ENCODE measurements around the gene ACAT2. TPM values are rescaled to one million over a fixed set of nuclear protein-coding genes. Genes with fewer than 3 reads are reported as not detected.

ACAT2 gene
- total RNA-seq, 1 experiment from 2014 or later, result 108 TPM

DNA sequence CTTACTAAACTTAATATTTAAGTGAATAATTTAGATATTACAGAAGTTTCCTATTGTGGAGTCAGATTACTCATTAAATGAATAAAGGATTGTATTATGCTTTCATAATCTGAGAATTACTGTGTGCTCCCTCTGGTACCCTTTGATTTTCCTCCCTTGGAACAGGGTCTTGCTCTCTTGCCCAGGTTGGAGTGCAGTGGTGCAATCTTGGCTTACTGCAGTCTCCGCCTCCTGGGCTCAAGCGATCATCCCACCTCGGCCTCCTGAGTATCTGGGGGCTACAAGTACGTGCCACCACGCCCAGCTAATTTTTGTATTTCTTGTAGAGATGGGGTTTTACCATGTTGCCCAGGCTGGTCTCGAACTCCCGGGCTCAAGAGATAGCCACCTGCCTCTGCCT lies 24.9 kb upstream of the ACAT2 start:
- no TSS peak for BruUV-seq (replicated peaks)
- CTCF ChIA-PET, result no interaction called here
- Mint-ChIP-seq H3K9me3 (ENCODE audit: low read depth, unreplicated experiment) (no peaks in the 10 kb centered on the region), H3K4me1 (ENCODE audit: low read depth, unreplicated experiment) (peaks cover 8% of the 10 kb centered on the region), H3K27me3 (ENCODE audit: unreplicated experiment) (no peaks in the 10 kb centered on the region), H3K4me3 (ENCODE audit: low read depth, unreplicated experiment) (no peak overlapping the region), H3K36me3 (ENCODE audit: insufficient read depth, unreplicated experiment) (peaks cover 28% of the 10 kb centered on the region), H3K27ac (ENCODE audit: unreplicated experiment) (no peak overlapping the region)
- DNase-seq, result no peak
- TF ChIP-seq, protein P1, sequence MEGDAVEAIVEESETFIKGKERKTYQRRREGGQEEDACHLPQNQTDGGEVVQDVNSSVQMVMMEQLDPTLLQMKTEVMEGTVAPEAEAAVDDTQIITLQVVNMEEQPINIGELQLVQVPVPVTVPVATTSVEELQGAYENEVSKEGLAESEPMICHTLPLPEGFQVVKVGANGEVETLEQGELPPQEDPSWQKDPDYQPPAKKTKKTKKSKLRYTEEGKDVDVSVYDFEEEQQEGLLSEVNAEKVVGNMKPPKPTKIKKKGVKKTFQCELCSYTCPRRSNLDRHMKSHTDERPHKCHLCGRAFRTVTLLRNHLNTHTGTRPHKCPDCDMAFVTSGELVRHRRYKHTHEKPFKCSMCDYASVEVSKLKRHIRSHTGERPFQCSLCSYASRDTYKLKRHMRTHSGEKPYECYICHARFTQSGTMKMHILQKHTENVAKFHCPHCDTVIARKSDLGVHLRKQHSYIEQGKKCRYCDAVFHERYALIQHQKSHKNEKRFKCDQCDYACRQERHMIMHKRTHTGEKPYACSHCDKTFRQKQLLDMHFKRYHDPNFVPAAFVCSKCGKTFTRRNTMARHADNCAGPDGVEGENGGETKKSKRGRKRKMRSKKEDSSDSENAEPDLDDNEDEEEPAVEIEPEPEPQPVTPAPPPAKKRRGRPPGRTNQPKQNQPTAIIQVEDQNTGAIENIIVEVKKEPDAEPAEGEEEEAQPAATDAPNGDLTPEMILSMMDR (IDR thresholded peaks at IDR 0.05; ENCODE audit: unreplicated experiment), result no peak
- intact Hi-C loops (cut with micrococcal nuclease; ENCODE audit: unreplicated experiment), result no loop called here

DNA sequence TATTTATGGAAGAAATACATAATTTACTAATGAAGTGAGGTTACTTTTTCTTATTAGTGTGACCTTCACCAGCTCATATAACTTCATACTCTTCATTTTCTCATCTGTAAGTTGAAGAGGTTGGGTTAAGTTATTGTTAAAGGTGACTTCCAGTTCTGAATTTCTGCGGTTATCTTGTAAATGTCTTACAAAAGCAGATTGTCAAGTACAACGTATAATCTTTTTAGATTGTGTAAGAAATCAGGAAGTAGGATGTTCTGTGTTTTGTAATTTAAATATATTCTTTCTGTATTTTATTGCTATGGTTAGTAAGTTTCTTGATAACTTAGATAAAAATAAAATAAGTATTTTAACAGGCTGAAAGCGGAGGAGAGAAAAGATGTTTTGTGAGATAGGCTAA lies 22.5 kb upstream of the ACAT2 start:
- no peaks in the 10 kb centered on the region for H3K9me3 Mint-ChIP-seq (ENCODE audit: low read depth, unreplicated experiment)
- H3K4me1 Mint-ChIP-seq (ENCODE audit: low read depth, unreplicated experiment), result no peaks in the 10 kb centered on the region
- TF ChIP-seq, protein P1 (IDR thresholded peaks at IDR 0.05; ENCODE audit: unreplicated experiment), result no peak
- no peak for DNase-seq
- H3K27ac Mint-ChIP-seq (ENCODE audit: unreplicated experiment), result no peak overlapping the region
- BruUV-seq (replicated peaks), result no TSS peak
- CTCF ChIA-PET, result no interaction called here
- no peaks in the 10 kb centered on the region for H3K27me3 Mint-ChIP-seq (ENCODE audit: unreplicated experiment)
- H3K36me3 Mint-ChIP-seq (ENCODE audit: insufficient read depth, unreplicated experiment), result peaks cover 32% of the 10 kb centered on the region
- intact Hi-C loops (cut with micrococcal nuclease; ENCODE audit: unreplicated experiment), result loop anchor here (2.0 kb wide), 1 partner anchor 13 kb away; no protein-coding TSS in a partner anchor
- H3K4me3 Mint-ChIP-seq (ENCODE audit: low read depth, unreplicated experiment), result no peak overlapping the region

DNA sequence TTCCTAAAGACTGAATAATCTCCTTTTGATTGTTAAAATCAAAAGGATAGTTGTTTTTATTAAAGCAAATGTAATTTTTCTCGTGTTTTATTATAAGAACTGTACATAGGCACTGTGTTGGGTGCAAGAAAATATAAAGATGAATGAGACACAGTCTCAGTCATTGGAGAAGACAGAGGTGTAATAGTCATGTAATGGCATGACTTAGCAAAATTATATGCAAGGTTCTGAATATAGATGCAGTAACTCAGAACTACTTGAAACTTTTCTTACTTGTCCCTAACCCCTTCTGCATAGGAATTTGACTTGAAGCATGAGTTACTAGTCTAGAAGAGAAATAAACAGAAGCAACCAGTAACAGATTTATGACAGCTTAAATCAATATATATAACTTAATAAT lies 19.7 kb upstream of the ACAT2 start:
- no peak for DNase-seq
- H3K27ac Mint-ChIP-seq (ENCODE audit: unreplicated experiment), result no peak overlapping the region
- TF ChIP-seq, protein P1 (IDR thresholded peaks at IDR 0.05; ENCODE audit: unreplicated experiment), result no peak
- no peaks in the 10 kb centered on the region for H3K27me3 Mint-ChIP-seq (ENCODE audit: unreplicated experiment)
- CTCF ChIA-PET, result interaction anchor here (0.5 kb wide), 1 partner anchor 1600 kb away, joined by 3 read pairs; no protein-coding TSS in a partner anchor
- H3K4me1 Mint-ChIP-seq (ENCODE audit: low read depth, unreplicated experiment), result no peaks in the 10 kb centered on the region
- no peaks in the 10 kb centered on the region for H3K9me3 Mint-ChIP-seq (ENCODE audit: low read depth, unreplicated experiment)
- peaks cover 46% of the 10 kb centered on the region for H3K36me3 Mint-ChIP-seq (ENCODE audit: insufficient read depth, unreplicated experiment)
- intact Hi-C loops (cut with micrococcal nuclease; ENCODE audit: unreplicated experiment), result no loop called here
- BruUV-seq (replicated peaks), result no TSS peak
- H3K4me3 Mint-ChIP-seq (ENCODE audit: low read depth, unreplicated experiment), result no peak overlapping the region

DNA sequence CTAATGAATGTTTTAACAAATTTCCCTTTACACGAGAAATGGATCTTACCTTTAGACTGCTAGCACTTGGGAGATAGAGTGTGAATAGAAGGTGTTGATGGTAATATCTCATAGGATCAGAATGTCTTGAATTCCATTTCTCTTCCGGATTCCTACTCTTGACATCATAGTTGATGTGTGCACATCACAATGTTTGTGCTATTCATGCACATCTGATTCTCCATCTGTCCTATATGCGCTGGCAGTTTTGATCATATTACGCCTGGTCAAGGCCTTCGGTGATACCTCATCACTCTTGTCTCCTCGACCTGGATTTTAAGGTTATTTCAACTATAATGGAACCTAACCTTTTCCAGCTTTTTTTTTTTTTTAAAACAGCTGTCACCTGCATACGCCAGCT lies 16.8 kb upstream of the ACAT2 start:
- TF ChIP-seq, protein P1 (IDR thresholded peaks at IDR 0.05; ENCODE audit: unreplicated experiment), result no peak
- no peaks in the 10 kb centered on the region for H3K4me1 Mint-ChIP-seq (ENCODE audit: low read depth, unreplicated experiment)
- no peaks in the 10 kb centered on the region for H3K27me3 Mint-ChIP-seq (ENCODE audit: unreplicated experiment)
- CTCF ChIA-PET, result no interaction called here
- H3K4me3 Mint-ChIP-seq (ENCODE audit: low read depth, unreplicated experiment), result no peak overlapping the region
- no peak overlapping the region for H3K27ac Mint-ChIP-seq (ENCODE audit: unreplicated experiment)
- no TSS peak for BruUV-seq (replicated peaks)
- peaks cover 59% of the 10 kb centered on the region for H3K36me3 Mint-ChIP-seq (ENCODE audit: insufficient read depth, unreplicated experiment)
- DNase-seq, result no peak
- no peaks in the 10 kb centered on the region for H3K9me3 Mint-ChIP-seq (ENCODE audit: low read depth, unreplicated experiment)
- intact Hi-C loops (cut with micrococcal nuclease; ENCODE audit: unreplicated experiment), result no loop called here

All from Calu3 (cell line).